ENCODE data around the gene FAM90A26. TPM values are rescaled to one million over a fixed set of nuclear protein-coding genes. Genes with fewer than 3 reads are reported as not detected.
"Not testable (repeated sequence)": the region's sequence is repeated elsewhere in the genome, so short reads cannot be mapped to it uniquely, and the experiment has no call there.

FAM90A26 gene
- total RNA-seq, 4 donors from 2014 or later = not detected

- TF ChIP-seq POLR2A (IDR thresholded peaks at IDR 0.05) (no peak), CTCF (IDR thresholded peaks at IDR 0.05) (no peak)
- no peaks in the 10 kb centered on the region for H3K4me1 ChIP-seq
- H3K36me3 ChIP-seq = no peaks in the 10 kb centered on the region
- H3K27me3 ChIP-seq = no peaks in the 10 kb centered on the region
- DNase-seq = no peak
- no peak overlapping the region for H3K27ac ChIP-seq
- H3K4me3 ChIP-seq = no peak overlapping the region
- H3K9me3 ChIP-seq = no peaks in the 10 kb centered on the region
Measured at GRCh38 chr4:9143421-9144080, 26.7 kb upstream of the FAM90A26 start.

- TF ChIP-seq POLR2A (IDR thresholded peaks at IDR 0.05) = no peak
- no peak for TF ChIP-seq CTCF (IDR thresholded peaks at IDR 0.05)
- no peaks in the 10 kb centered on the region for H3K36me3 ChIP-seq
- no peak overlapping the region for H3K27ac ChIP-seq
Measured at GRCh38 chr4:9146967-9147366, 23.2 kb upstream of the FAM90A26 start.

GRCh38 chr4:9147368-9147767 lies 22.8 kb upstream of the FAM90A26 start:
- H3K9me3 ChIP-seq, H3K4me1 ChIP-seq, DNase-seq, H3K27ac ChIP-seq, H3K27me3 ChIP-seq, H3K4me3 ChIP-seq, H3K36me3 ChIP-seq: not testable (repeated sequence)

More at GRCh38 chr4:9146967-9147366, 23.2 kb upstream of the FAM90A26 start:
- no peaks in the 10 kb centered on the region for H3K27me3 ChIP-seq
- H3K4me3 ChIP-seq = no peak overlapping the region
- no peak for DNase-seq
- no peaks in the 10 kb centered on the region for H3K9me3 ChIP-seq
- no peaks in the 10 kb centered on the region for H3K4me1 ChIP-seq

- H3K4me3 ChIP-seq, H3K27me3 ChIP-seq, H3K9me3 ChIP-seq, DNase-seq, H3K4me1 ChIP-seq, H3K36me3 ChIP-seq, H3K27ac ChIP-seq: not testable (repeated sequence)
Measured at GRCh38 chr4:9148611-9149409, 21.4 kb upstream of the FAM90A26 start.

GRCh38 chr4:9151809-9152179 lies 18.4 kb upstream of the FAM90A26 start:
- H3K4me1 ChIP-seq, H3K36me3 ChIP-seq, DNase-seq, H3K9me3 ChIP-seq, H3K27me3 ChIP-seq: not testable (repeated sequence)
- H3K27ac ChIP-seq = peak overlapping the region; percentile 83 to 97 (median 86)
- peak overlapping the region; percentile 50 to 83 (median 70) for H3K4me3 ChIP-seq

GRCh38 chr4:9152180-9153007 lies 17.8 kb upstream of the FAM90A26 start:
- peak; percentile 93 to 99 (median 97) for DNase-seq
- H3K4me1 ChIP-seq, H3K36me3 ChIP-seq, H3K9me3 ChIP-seq, H3K27me3 ChIP-seq: not testable (repeated sequence)
- peak overlapping the region; percentile 62 to 91 (median 76) for H3K4me3 ChIP-seq
- TF ChIP-seq POLR2A (IDR thresholded peaks at IDR 0.05) = peak in 1 of 2 donors; percentile 49
- peak overlapping the region; percentile 83 to 97 (median 86) for H3K27ac ChIP-seq

- H3K9me3 ChIP-seq, H3K4me1 ChIP-seq, H3K36me3 ChIP-seq, H3K27me3 ChIP-seq: not testable (repeated sequence)
- DNase-seq = peak; percentile 92 to 100 (median 99)
- H3K4me3 ChIP-seq = peak overlapping the region; percentile 61 to 91 (median 70)
- peak overlapping the region; percentile 72 to 86 (median 75) for H3K27ac ChIP-seq
Measured at GRCh38 chr4:9153008-9153570, 17.1 kb upstream of the FAM90A26 start.

- H3K36me3 ChIP-seq, H3K27me3 ChIP-seq, H3K4me1 ChIP-seq, H3K9me3 ChIP-seq, DNase-seq: not testable (repeated sequence)
- Histone ChIP-seq H3K4me3 (peak overlapping the region; percentile 61 to 91 (median 70)), H3K27ac (peak overlapping the region; percentile 72 to 86 (median 75))
Measured at GRCh38 chr4:9153571-9154157, 16.5 kb upstream of the FAM90A26 start.

- H3K9me3 ChIP-seq, DNase-seq, H3K36me3 ChIP-seq, H3K4me1 ChIP-seq, H3K4me3 ChIP-seq, H3K27ac ChIP-seq, H3K27me3 ChIP-seq: not testable (repeated sequence)
Measured at GRCh38 chr4:9155101-9155886, 14.9 kb upstream of the FAM90A26 start.

- DNase-seq, H3K27me3 ChIP-seq, H3K4me3 ChIP-seq: not testable (repeated sequence)
Measured at GRCh38 chr4:9158392-9158791, 11.8 kb upstream of the FAM90A26 start.

GRCh38 chr4:9160046-9160445 lies 10.2 kb upstream of the FAM90A26 start:
- not testable (repeated sequence) for H3K27ac ChIP-seq, H3K4me1 ChIP-seq, H3K36me3 ChIP-seq, H3K9me3 ChIP-seq, H3K27me3 ChIP-seq, H3K4me3 ChIP-seq, DNase-seq

More at GRCh38 chr4:9158392-9158791, 11.8 kb upstream of the FAM90A26 start:
- H3K9me3 ChIP-seq, H3K4me1 ChIP-seq, H3K27ac ChIP-seq, H3K36me3 ChIP-seq: not testable (repeated sequence)
